WERI-Rb-1 (cell line): ENCODE results near the gene CEACAM6.

Source experiments
- DNase-seq: peaks from one replicate; pipeline ENCODE4 v3.0.0-alpha.2; 2020
- H3K27ac ChIP-seq: fragments of 250-450 bp; sonication (Bioruptor Pico); 2 replicates; pipeline ENCODE4 v1.5.1; 2020; ENCODE audit warnings: mild to moderate bottlenecking, moderate library complexity
- H3K27me3 ChIP-seq: fragments of 250-450 bp; sonication (Bioruptor Pico); 2 replicates; pipeline ENCODE4 v1.5.1; 2021; ENCODE audit warnings: mild to moderate bottlenecking, low read depth, moderate library complexity; ENCODE audit not compliant: insufficient read depth, severe bottlenecking
- H3K36me3 ChIP-seq: fragments of 250-450 bp; sonication (Bioruptor Pico); 2 replicates; pipeline ENCODE4 v1.5.1; 2020; ENCODE audit warnings: mild to moderate bottlenecking, moderate library complexity
- H3K4me3 ChIP-seq: 2 replicates; pipeline ENCODE4 v1.5.1; 2011; ENCODE audit warnings: low read depth, mild to moderate bottlenecking, control low read depth, low read length
- H3K9me3 ChIP-seq: fragments of 250-450 bp; sonication (Bioruptor Pico); 2 replicates; pipeline ENCODE4 v1.5.1; 2021; ENCODE audit warnings: mild to moderate bottlenecking, moderate library complexity; ENCODE audit not compliant: severe bottlenecking
- CTCF ChIP-seq: IDR thresholded peaks from 2 replicates; pipeline ENCODE4 v1.5.1; 2011; ENCODE audit warnings: low read depth, mild to moderate bottlenecking, control low read depth, inconsistent platforms, low read length

The CEACAM6 gene

GRCh38 chr19:41795031-41795461, 39.7 kb downstream of the CEACAM6 start:
- Histone ChIP-seq H3K36me3 (no peaks in the 10 kb centered on the region), H3K4me3 (no peak overlapping the region), H3K9me3 (no peaks in the 10 kb centered on the region), H3K27me3 (peaks cover 24% of the 10 kb centered on the region), H3K27ac (no peak overlapping the region)
- peak; percentile 67 for TF ChIP-seq CTCF
- peak; percentile 69 for DNase-seq

- no peak for DNase-seq
- TF ChIP-seq CTCF: no peak
- H3K9me3 ChIP-seq: peaks cover under 1% of the 10 kb centered on the region
- H3K4me3 ChIP-seq: no peak within 1 kb of the TSS
- peaks cover 18% of the 10 kb centered on the region for H3K27me3 ChIP-seq
- H3K27ac ChIP-seq: no peak within 1 kb of the TSS
- H3K36me3 ChIP-seq: no peaks in the 10 kb centered on the region
Observed at GRCh38 chr19:41796362-41796761, 41.0 kb downstream of the CEACAM6 start, which contains the start of gene CEACAM3. Gene CEACAM3 (plus strand): TSS chr19:41796587. CDS start chr19:41796678, 91 bp downstream.

- no peak for TF ChIP-seq CTCF
- Histone ChIP-seq H3K9me3 (peaks cover 3% of the 10 kb centered on the region), H3K27ac (no peak overlapping the region), H3K4me3 (no peak overlapping the region), H3K36me3 (no peaks in the 10 kb centered on the region), H3K27me3 (peaks cover 13% of the 10 kb centered on the region)
- no peak for DNase-seq
Observed at GRCh38 chr19:41796901-41797300, 41.6 kb downstream of the CEACAM6 start.

GRCh38 chr19:41799444-41800000, 44.2 kb downstream of the CEACAM6 start:
- peaks cover 3% of the 10 kb centered on the region for H3K9me3 ChIP-seq
- H3K27me3 ChIP-seq: no peaks in the 10 kb centered on the region
- peak; percentile 33 for DNase-seq
- no peak for TF ChIP-seq CTCF
- H3K4me3 ChIP-seq: no peak overlapping the region
- no peaks in the 10 kb centered on the region for H3K36me3 ChIP-seq
- no peak overlapping the region for H3K27ac ChIP-seq

- Histone ChIP-seq H3K27me3 (no peaks in the 10 kb centered on the region), H3K36me3 (no peaks in the 10 kb centered on the region), H3K4me3 (no peak overlapping the region), H3K27ac (no peak overlapping the region), H3K9me3 (peaks cover 3% of the 10 kb centered on the region)
- no peak for TF ChIP-seq CTCF
- no peak for DNase-seq
Observed at GRCh38 chr19:41801031-41801430, 45.7 kb downstream of the CEACAM6 start.

- Histone ChIP-seq H3K27ac (no peak overlapping the region), H3K9me3 (peaks cover 3% of the 10 kb centered on the region), H3K36me3 (no peaks in the 10 kb centered on the region), H3K4me3 (no peak overlapping the region), H3K27me3 (no peaks in the 10 kb centered on the region)
- no peak for DNase-seq
- no peak for TF ChIP-seq CTCF
Observed at GRCh38 chr19:41801792-41802211, 46.5 kb downstream of the CEACAM6 start.
